HUES48 (cell line): ENCODE data around the gene DUOX1.
A peak's percentile ranks its signal among the peaks of the same experiment; 100 is the strongest.

Experiments
- H3K27ac ChIP-seq: one replicate; pipeline ENCODE4 v1.7.0; 2013; ENCODE audit warnings: low read depth, low read length, inconsistent platforms
- H3K27me3 ChIP-seq: 2 replicates; pipeline ENCODE4 v1.6.1; 2013; ENCODE audit warnings: mild to moderate bottlenecking, low read length; ENCODE audit not compliant: control insufficient read depth, insufficient read depth
- H3K36me3 ChIP-seq: 2 replicates; pipeline ENCODE4 v1.6.1; 2013; ENCODE audit warnings: low read length; ENCODE audit not compliant: control insufficient read depth, insufficient read depth
- H3K4me1 ChIP-seq: 2 replicates; pipeline ENCODE4 v1.6.1; 2013; ENCODE audit warnings: mild to moderate bottlenecking, low read length; ENCODE audit not compliant: control insufficient read depth, insufficient read depth
- H3K4me3 ChIP-seq: 2 replicates; pipeline ENCODE4 v1.5.1; 2013; ENCODE audit warnings: mild to moderate bottlenecking, low read depth, low read length
- H3K9ac ChIP-seq: 2 replicates; pipeline ENCODE4 v1.6.1; 2013; ENCODE audit warnings: mild to moderate bottlenecking, low read depth, low read length, moderate library complexity
- H3K9me3 ChIP-seq: 2 replicates; pipeline ENCODE4 v1.6.1; 2013; ENCODE audit warnings: low read length; ENCODE audit not compliant: control insufficient read depth, insufficient read depth

Gene DUOX1

DNA sequence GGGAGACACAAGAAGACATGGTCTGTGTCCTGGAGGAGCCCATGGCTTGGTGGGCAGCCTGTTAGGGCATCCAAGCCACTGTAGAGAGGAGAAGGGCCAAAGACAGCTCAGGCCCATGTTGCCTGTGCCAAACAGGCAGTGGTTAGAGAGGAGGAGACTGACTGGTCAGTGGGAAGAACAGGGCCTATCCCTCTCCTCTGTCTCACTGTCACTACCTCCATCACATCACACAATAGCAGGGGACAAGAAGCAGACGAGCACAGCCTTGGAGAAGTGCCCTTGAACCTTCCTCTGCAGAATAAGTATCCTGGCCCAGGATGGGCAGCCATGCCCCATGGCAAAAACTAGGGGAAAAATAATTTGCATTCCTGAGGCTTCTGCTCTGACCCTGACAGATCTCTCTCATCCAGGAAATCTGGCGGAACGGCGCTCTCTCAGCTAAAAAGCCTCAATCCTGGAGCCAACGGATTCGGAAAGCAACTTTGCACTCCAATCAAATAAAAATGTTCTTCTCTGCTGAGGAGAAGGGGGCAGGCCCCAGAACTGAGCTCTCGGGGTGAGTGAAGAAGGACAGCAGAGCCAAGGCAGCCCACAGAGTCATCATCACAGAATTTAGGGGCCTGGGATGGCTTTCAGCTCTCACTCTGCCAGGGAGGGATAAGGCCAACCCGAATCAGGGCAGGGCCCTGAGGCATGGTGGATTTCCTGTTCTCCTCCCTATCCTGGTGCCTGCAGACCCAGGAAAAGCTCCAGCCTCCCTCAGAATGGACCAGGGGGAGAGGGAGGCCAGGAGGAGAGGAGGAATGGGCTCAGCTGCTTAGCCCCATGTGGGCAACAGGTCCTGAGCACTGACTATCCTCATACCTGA, 56.3 kb downstream of the DUOX1 start:
- H3K27ac ChIP-seq: peak overlapping the region; percentile 21
- H3K27me3 ChIP-seq: peaks cover 31% of the 10 kb centered on the region
- H3K4me3 ChIP-seq: peak overlapping the region; percentile 80
- H3K36me3 ChIP-seq: no peaks in the 10 kb centered on the region
- peaks cover 38% of the 10 kb centered on the region for H3K4me1 ChIP-seq
- no peaks in the 10 kb centered on the region for H3K9me3 ChIP-seq
- no peak overlapping the region for H3K9ac ChIP-seq

DNA sequence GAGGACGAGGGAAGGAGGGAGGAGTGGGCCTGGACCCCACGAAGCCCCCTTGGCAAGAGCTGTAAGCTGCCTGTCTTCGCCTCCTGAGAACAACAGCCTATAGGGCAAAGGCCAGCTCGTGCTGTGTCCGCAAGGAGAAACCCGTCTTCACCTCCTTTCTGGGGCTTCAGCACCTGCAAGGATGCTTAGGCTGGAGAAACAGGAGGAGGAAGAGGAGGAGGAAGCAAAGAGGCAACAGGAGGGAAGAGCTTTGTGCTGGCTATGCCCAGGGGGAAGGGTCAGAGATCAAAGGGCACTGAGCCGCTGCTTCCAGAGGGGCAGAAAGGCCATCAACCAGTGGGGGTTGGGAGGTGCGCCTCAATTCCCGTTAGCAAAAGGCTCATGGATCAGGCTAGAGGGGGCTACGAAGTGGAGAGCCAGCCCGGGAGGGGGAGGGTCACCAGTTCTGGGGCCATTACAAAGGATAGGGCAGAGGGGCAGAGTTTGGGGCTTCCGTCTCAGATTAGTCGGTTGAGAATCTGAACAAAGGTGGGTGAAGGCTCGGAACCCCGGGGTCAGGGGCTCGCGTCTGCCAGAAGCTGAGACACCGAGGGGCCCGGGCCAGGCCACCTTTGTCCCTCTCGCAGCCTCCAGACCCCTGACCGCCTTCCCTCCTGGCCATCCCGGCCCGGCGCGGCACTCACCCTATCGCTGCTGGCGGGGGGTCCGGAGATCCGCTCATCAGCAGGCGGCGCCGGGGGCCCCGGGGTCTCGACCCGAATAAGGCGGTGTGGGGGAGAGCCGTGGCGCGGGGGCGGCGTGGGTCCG, 57.2 kb downstream of the DUOX1 start:
- H3K9ac ChIP-seq: 0 out of 2 replicates have a peak overlapping the region, but pooled peaks have one; percentile 18
- no peaks in the 10 kb centered on the region for H3K36me3 ChIP-seq
- H3K27me3 ChIP-seq: peaks cover 31% of the 10 kb centered on the region
- no peaks in the 10 kb centered on the region for H3K9me3 ChIP-seq
- peaks cover 30% of the 10 kb centered on the region for H3K4me1 ChIP-seq
- H3K27ac ChIP-seq: peak overlapping the region; percentile 21
- H3K4me3 ChIP-seq: peak overlapping the region; percentile 80

DNA sequence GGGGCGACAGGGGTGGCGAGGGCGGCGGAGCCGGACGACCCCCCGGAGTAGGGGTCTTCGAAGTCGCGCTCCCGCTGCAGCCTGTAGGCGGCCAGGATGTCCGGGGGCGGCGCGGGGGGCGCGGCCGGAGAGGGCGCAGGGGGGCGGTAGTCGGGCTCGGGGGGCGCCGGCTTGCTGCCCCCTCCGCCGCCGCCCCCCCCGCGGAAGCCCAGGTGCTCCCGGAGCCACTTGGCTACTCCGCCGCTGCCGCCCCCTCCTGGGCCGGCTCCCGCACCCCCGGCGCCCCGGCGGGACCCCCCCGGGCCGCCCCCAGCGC, 57.7 kb downstream of the DUOX1 start:
- peaks cover 24% of the 10 kb centered on the region for H3K4me1 ChIP-seq
- no peak overlapping the region for H3K9ac ChIP-seq
- H3K27ac ChIP-seq: peak overlapping the region; percentile 21
- peaks cover 31% of the 10 kb centered on the region for H3K27me3 ChIP-seq
- no peaks in the 10 kb centered on the region for H3K9me3 ChIP-seq
- H3K36me3 ChIP-seq: no peaks in the 10 kb centered on the region
- H3K4me3 ChIP-seq: peak overlapping the region; percentile 80; the same call in 1 of the 2 replicates

- Histone ChIP-seq H3K36me3 (no peaks in the 10 kb centered on the region), H3K4me1 (peaks cover 18% of the 10 kb centered on the region), H3K9me3 (no peaks in the 10 kb centered on the region), H3K27me3 (peaks cover 31% of the 10 kb centered on the region), H3K9ac (peak within 1 kb of the TSS; percentile 18), H3K4me3 (peak within 1 kb of the TSS; percentile 80), H3K27ac (peak within 1 kb of the TSS; percentile 21)
Observed at GRCh38 chr15:45187894-45188830, 58.4 kb downstream of the DUOX1 start, which contains the start of gene SHF. SHF (minus strand) TSS chr15:45187966; CDS start chr15:45187951, 15 bp downstream.

DNA sequence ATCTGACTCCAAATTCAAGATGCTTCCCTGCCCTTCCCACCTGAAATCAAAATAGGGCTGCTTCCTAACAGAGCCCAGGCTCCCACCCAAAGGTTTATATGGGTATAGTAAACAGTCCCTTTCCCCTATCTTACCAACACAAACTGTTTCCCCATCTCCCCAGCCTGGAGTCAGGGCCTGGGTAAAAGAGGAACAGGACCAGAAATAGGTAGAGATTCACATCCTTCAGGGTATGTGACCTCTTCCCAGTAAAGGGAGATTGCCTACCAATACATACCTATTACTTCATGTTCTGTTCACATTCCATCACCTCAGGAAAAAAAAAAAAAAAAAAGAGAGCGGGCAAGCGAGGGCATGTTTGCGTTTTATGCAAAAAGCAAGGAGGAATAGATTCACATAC, 67.7 kb downstream of the DUOX1 start:
- Histone ChIP-seq H3K4me3 (peak overlapping the region; percentile 66), H3K27me3 (no peaks in the 10 kb centered on the region; the same call in 1 of the 2 replicates), H3K36me3 (no peaks in the 10 kb centered on the region), H3K4me1 (no peaks in the 10 kb centered on the region), H3K9ac (no peak overlapping the region), H3K9me3 (no peaks in the 10 kb centered on the region), H3K27ac (no peak overlapping the region)

DNA sequence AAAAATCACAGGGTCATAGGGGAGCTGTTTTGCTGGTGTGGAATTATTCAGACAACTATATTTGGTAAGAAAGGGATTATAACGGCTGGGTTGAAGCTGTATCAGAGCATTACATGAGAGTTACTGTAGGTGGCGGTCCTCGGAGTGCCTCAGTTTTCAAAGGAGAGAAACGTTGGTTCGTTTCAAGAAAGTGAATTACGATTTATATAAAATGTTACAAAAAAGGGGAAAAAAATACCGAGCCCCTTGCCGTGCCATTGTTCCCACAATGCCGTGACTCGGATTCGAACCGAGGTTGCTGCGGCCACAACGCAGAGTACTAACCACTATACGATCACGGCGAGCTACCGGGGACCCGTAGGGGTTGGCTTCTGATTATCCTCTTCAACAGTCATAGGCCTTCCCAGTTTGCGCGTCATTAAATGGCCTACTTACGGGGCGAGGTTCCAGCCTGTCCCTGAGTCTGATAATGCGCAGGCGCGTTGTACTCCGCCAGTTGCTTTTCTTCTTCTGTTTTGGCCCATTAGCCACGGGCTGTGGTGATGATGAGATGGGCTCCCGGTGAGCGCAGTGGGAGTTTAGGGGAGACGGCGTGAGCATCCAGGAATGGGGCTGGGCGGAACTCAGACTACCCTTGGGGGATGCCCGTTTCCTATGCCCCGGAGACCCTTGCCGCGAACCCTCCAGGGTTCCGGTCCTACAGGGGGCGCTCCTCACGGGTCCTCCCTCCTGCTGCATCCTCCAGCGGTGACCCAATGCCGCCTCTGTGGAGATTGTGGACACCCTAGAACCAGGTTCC, 68.7 kb downstream of the DUOX1 start:
- no peaks in the 10 kb centered on the region for H3K4me1 ChIP-seq
- H3K27me3 ChIP-seq: no peaks in the 10 kb centered on the region; the same call in 1 of the 2 replicates
- no peaks in the 10 kb centered on the region for H3K9me3 ChIP-seq
- H3K36me3 ChIP-seq: no peaks in the 10 kb centered on the region
- peak overlapping the region; percentile 92 for H3K4me3 ChIP-seq
- H3K9ac ChIP-seq: no peak overlapping the region
- no peak overlapping the region for H3K27ac ChIP-seq

DNA sequence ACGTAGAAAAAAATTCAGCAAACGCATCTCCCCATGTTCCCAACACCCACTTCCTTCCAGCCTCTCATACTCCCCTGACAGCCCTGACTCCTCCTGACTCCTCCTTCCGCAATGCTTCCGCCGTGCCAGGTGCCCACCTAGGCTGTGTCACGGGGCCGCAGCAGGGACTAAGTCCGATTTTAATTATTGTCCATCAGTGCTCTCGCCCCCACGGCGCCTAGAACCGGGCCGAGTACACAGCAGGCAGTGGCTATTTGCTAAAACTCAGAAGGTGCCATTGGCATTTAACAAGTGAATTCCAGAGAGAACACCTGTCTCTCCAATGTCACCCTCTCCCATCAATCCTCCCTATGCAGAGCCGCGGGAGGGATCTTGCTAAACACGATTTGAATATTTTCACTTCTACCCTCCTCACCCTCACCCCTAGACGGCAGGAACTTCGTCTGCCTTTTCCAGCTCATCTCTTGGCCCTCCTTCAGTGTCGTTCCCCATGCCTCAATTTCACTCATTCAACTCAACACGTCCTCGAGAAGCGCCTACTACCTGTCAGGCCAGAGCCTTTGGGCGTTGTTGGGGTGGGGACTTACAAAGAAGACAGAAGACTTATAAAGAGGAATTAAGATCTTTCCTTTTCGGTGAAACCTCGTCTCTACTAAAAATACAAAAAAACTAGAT, 69.5 kb downstream of the DUOX1 start:
- Histone ChIP-seq H3K9ac (no peak overlapping the region), H3K36me3 (no peaks in the 10 kb centered on the region), H3K4me1 (no peaks in the 10 kb centered on the region), H3K27me3 (no peaks in the 10 kb centered on the region; the same call in 1 of the 2 replicates), H3K9me3 (no peaks in the 10 kb centered on the region), H3K27ac (no peak overlapping the region), H3K4me3 (peak overlapping the region; percentile 92)

- Histone ChIP-seq H3K9me3 (no peaks in the 10 kb centered on the region), H3K4me1 (0 out of 2 replicates have a peak, but pooled peaks cover 6% of the 10 kb centered on the region), H3K27ac (peak overlapping the region; percentile 90), H3K9ac (peak overlapping the region; percentile 67), H3K27me3 (no peaks in the 10 kb centered on the region; the same call in 1 of the 2 replicates), H3K4me3 (peak overlapping the region; percentile 92), H3K36me3 (no peaks in the 10 kb centered on the region)
Observed at GRCh38 chr15:45200001-45200798, 70.4 kb downstream of the DUOX1 start.
